Prostate gland (tissue), 2 donors: ENCODE results near the gene CNTNAP2. TPM values are rescaled to one million over a fixed set of nuclear protein-coding genes. Genes with fewer than 3 reads are reported as not detected.

Experiments
- DNase-seq: peaks from one replicate; pipeline ENCODE4 v3.0.0-alpha.2; 2019; ENCODE audit warnings: low spot score
- H3K27ac ChIP-seq, 2 donors: fragments of 200-600 bp; sonication (generic); 2 replicates each; pipeline ENCODE4 v1.5.1; 2017 to 2019
- H3K27me3 ChIP-seq: fragments of 200-600 bp; sonication (generic); replicated peaks from 2 replicates; pipeline ENCODE4 v1.5.1; 2019; ENCODE audit not compliant: insufficient read depth
- H3K36me3 ChIP-seq, 2 donors: fragments of 200-600 bp; sonication (generic); 1 replicate in 1 of 2; 2 replicates in 1 of 2; pipeline versions ENCODE4 v1.5.1 to v1.8.1; 2017 to 2019
- H3K4me1 ChIP-seq: fragments of 200-600 bp; sonication (generic); replicated peaks from 2 replicates; pipeline ENCODE4 v1.5.1; 2019
- H3K4me3 ChIP-seq, 2 donors: fragments of 200-600 bp; sonication (generic); 2 replicates each; pipeline ENCODE4 v1.5.1; 2017 to 2019
- H3K9me3 ChIP-seq: fragments of 200-600 bp; sonication (generic); 2 replicates; pipeline ENCODE4 v1.5.1; 2017
- CTCF ChIP-seq, 4 experiments: fragments of 200-600 bp in 2 of 4; fragments of 450-650 bp in 2 of 4; sonication (generic) in 2 of 4; IDR thresholded peaks; 1 replicate in 3 of 4; 2 replicates in 1 of 4; pipeline ENCODE4 v1.5.1; 2016 to 2019; ENCODE audit warnings: antibody characterized with exemption in 4 of 4, mild to moderate bottlenecking in 2 of 4, moderate library complexity in 2 of 4
- POLR2A ChIP-seq: fragments of 450-650 bp; IDR thresholded peaks from one replicate; pipeline ENCODE4 v1.6.1; 2016; ENCODE audit warnings: antibody characterized with exemption, mild to moderate bottlenecking
- POLR2AphosphoS5 ChIP-seq: sonication (generic); formaldehyde crosslinking; IDR thresholded peaks from one replicate; pipeline ENCODE4 v1.6.1; 2017; ENCODE audit warnings: antibody characterized with exemption
- WGBS: methylation state at CpG from one replicate; pipeline ENCODE4 v1.1.5; 2018; 5-methylcytosine and 5-hydroxymethylcytosine counted together
- intact Hi-C: fragments of 100-400 bp; cut with DNase I; formaldehyde crosslinking; loops from one replicate; pipeline ENCODE4 v1.14.2; 2022
- total RNA-seq, 2 donors: library from RNA; depleted of rRNA; stranded (reverse); fragments of >200 nt; gene quantifications; one replicate each; pipeline ENCODE4 v1.1.0, GENCODE V29; 2016

CNTNAP2 gene
- total RNA-seq, 2 donors from 2014 or later, result 10.6 to 43.7 TPM

GRCh38 chr7:146503844-146504243, 387.2 kb downstream of the CNTNAP2 start:
- Histone ChIP-seq H3K4me3 (no peak overlapping the region), H3K4me1 (no peaks in the 10 kb centered on the region), H3K27me3 (no peaks in the 10 kb centered on the region), H3K9me3 (no peaks in the 10 kb centered on the region), H3K36me3 (no peaks in the 10 kb centered on the region), H3K27ac (no peak overlapping the region)
- no peak for DNase-seq
- TF ChIP-seq CTCF (IDR thresholded peaks at IDR 0.05) (no peak), POLR2A (no peak), POLR2AphosphoS5 (no peak)
- WGBS, result 94% methylated on average over 5 of the region's 5 CpGs
- intact Hi-C loops, result no loop called here

GRCh38 chr7:146510088-146510680, 393.6 kb downstream of the CNTNAP2 start:
- no peak for DNase-seq
- no peaks in the 10 kb centered on the region for H3K27me3 ChIP-seq
- H3K4me1 ChIP-seq, result no peaks in the 10 kb centered on the region
- 89% methylated on average over 1 of the region's 1 CpG for WGBS
- intact Hi-C loops, result no loop called here
- no peak overlapping the region for H3K27ac ChIP-seq
- H3K36me3 ChIP-seq, result no peaks in the 10 kb centered on the region
- no peaks in the 10 kb centered on the region for H3K9me3 ChIP-seq
- no peak overlapping the region for H3K4me3 ChIP-seq
- no peak for TF ChIP-seq POLR2AphosphoS5
- TF ChIP-seq CTCF (IDR thresholded peaks at IDR 0.05), result no peak
- TF ChIP-seq POLR2A, result no peak

- DNase-seq, result no peak
- Histone ChIP-seq H3K27me3 (no peaks in the 10 kb centered on the region), H3K4me1 (no peaks in the 10 kb centered on the region), H3K9me3 (no peaks in the 10 kb centered on the region), H3K36me3 (no peaks in the 10 kb centered on the region), H3K27ac (no peak overlapping the region), H3K4me3 (no peak overlapping the region)
- intact Hi-C loops, result no loop called here
- TF ChIP-seq POLR2A (no peak), CTCF (IDR thresholded peaks at IDR 0.05) (no peak)
- 95% methylated on average over 1 of the region's 1 CpG for WGBS
Observed at GRCh38 chr7:146514304-146514703, 397.7 kb downstream of the CNTNAP2 start.

- Histone ChIP-seq H3K27me3 (no peaks in the 10 kb centered on the region), H3K9me3 (no peaks in the 10 kb centered on the region), H3K27ac (no peak overlapping the region), H3K36me3 (no peaks in the 10 kb centered on the region), H3K4me1 (no peaks in the 10 kb centered on the region), H3K4me3 (no peak overlapping the region)
- WGBS, result 81% methylated on average over 2 of the region's 2 CpGs
- no peak for DNase-seq
- TF ChIP-seq CTCF (IDR thresholded peaks at IDR 0.05) (no peak), POLR2A (no peak), POLR2AphosphoS5 (no peak)
- intact Hi-C loops, result no loop called here
Observed at GRCh38 chr7:146528581-146528980, 412.0 kb downstream of the CNTNAP2 start.

- H3K36me3 ChIP-seq, result no peaks in the 10 kb centered on the region
- no peaks in the 10 kb centered on the region for H3K4me1 ChIP-seq
- no peak overlapping the region for H3K4me3 ChIP-seq
- H3K27ac ChIP-seq, result no peak overlapping the region
- no peaks in the 10 kb centered on the region for H3K27me3 ChIP-seq
- H3K9me3 ChIP-seq, result no peaks in the 10 kb centered on the region
- DNase-seq, result no peak
- TF ChIP-seq CTCF (IDR thresholded peaks at IDR 0.05) (no peak), POLR2A (no peak), POLR2AphosphoS5 (no peak)
- 31% methylated on average over 1 of the region's 1 CpG for WGBS
- intact Hi-C loops, result no loop called here
Observed at GRCh38 chr7:146539836-146540235, 423.2 kb downstream of the CNTNAP2 start.
